Endothelial cell of umbilical vein (primary cell): ENCODE results near the gene CCSER2. TPM values are rescaled to one million over a fixed set of nuclear protein-coding genes. Genes with fewer than 3 reads are reported as not detected.

Experiments
- BruUV-seq: library from RNA; stranded (reverse); fragments of 400-500 nt; replicated peaks from 2 replicates; lab custom pipeline; 2021; lab: Mats Ljungman, UMichigan
- CTCF ChIA-PET: fragments of 300-600, 350-600 bp; sonication (Branson Sonifier 250); formaldehyde crosslinking; loops from one replicate; lab custom pipeline; 2021; ENCODE audit warnings: antibody characterized with exemption, inconsistent platforms; lab: Charles Lee
- POLR2A ChIA-PET: fragments of 300-600, 350-600 bp; sonication (Branson Sonifier 250); formaldehyde crosslinking; loops from one replicate; lab custom pipeline; 2021; ENCODE audit warnings: antibody characterized with exemption, inconsistent platforms; lab: Charles Lee
- DNase-seq: peaks from one replicate; pipeline ENCODE4 v3.0.0-alpha.2; 2011; ENCODE audit warnings: low read depth, low spot score
- FAIRE-seq: peaks from 2 replicates; lab custom pipeline; 2011; peaks lifted over from hg19 to GRCh38; lab: Jason Lieb, UNC
- H2AFZ ChIP-seq: 2 replicates; pipeline ENCODE4 v1.6.0; 2012; ENCODE audit warnings: low read depth, low read length, control low read depth, inconsistent platforms
- H3K27ac ChIP-seq: 2 replicates; pipeline ENCODE4 v1.5.1; 2011; ENCODE audit warnings: low read depth, mild to moderate bottlenecking, control low read depth, low read length, moderate library complexity; ENCODE audit not compliant: insufficient read depth
- H3K27me3 ChIP-seq, 2 experiments: 2 replicates each; pipeline versions ENCODE4 v1.6.0 to v1.6.1; 2011; ENCODE audit warnings: low read length in 2 of 2, mixed read lengths in 1 of 2; ENCODE audit not compliant: control insufficient read depth in 2 of 2, insufficient read depth in 2 of 2
- H3K36me3 ChIP-seq, 2 experiments: 2 replicates in 1 of 2; 3 replicates in 1 of 2; pipeline ENCODE4 v1.5.1; 2011; ENCODE audit warnings: low read length in 2 of 2, mild to moderate bottlenecking in 1 of 2, moderate library complexity in 1 of 2; ENCODE audit not compliant: control insufficient read depth in 2 of 2, insufficient read depth in 2 of 2; ENCODE audit errors: extremely low read depth in 1 of 2
- H3K4me1 ChIP-seq: 3 replicates; pipeline ENCODE4 v1.5.1; 2011; ENCODE audit warnings: mild to moderate bottlenecking, low read length; ENCODE audit not compliant: control insufficient read depth, insufficient read depth; ENCODE audit errors: extremely low read depth
- H3K4me2 ChIP-seq: 2 replicates; pipeline ENCODE4 v1.6.1; 2011; ENCODE audit warnings: low read length, control low read depth, mixed read lengths; ENCODE audit not compliant: insufficient read depth
- H3K4me3 ChIP-seq, 3 experiments: fragments of 200-600 bp in 1 of 3; sonication (generic), shearing (Covaris generic) in 1 of 3; replicated peaks in 1 of 3; 2 replicates each; pipeline ENCODE4 v1.5.1; 2011 to 2016; ENCODE audit warnings: control low read depth in 3 of 3, low read length in 3 of 3, mild to moderate bottlenecking in 2 of 3, inconsistent platforms in 1 of 3, low read depth in 1 of 3, moderate library complexity in 1 of 3; ENCODE audit not compliant: insufficient read depth in 1 of 3
- H3K79me2 ChIP-seq: 2 replicates; pipeline ENCODE4 v1.6.0; 2012; ENCODE audit warnings: low read length, inconsistent platforms; ENCODE audit not compliant: control insufficient read depth, insufficient read depth
- H3K9ac ChIP-seq: replicated peaks from 2 replicates; pipeline ENCODE3; 2011; ENCODE audit warnings: low read length, control low read depth; ENCODE audit not compliant: insufficient read depth; ENCODE audit errors: extremely low read depth
- H3K9me1 ChIP-seq: replicated peaks from 3 replicates; pipeline ENCODE4 v1.6.0; 2011; ENCODE audit warnings: mild to moderate bottlenecking, low read length; ENCODE audit not compliant: control insufficient read depth, insufficient read depth; ENCODE audit errors: extremely low read depth
- H3K9me3 ChIP-seq: replicated peaks from 2 replicates; pipeline ENCODE4 v1.5.1; 2012; ENCODE audit warnings: low read length, inconsistent platforms; ENCODE audit not compliant: control insufficient read depth, insufficient read depth
- H4K20me1 ChIP-seq: replicated peaks from 2 replicates; pipeline ENCODE3; 2011; ENCODE audit warnings: mild to moderate bottlenecking, low read length; ENCODE audit not compliant: control insufficient read depth, insufficient read depth; ENCODE audit errors: extremely low read depth
- CTCF ChIP-seq, 2 donors: IDR thresholded peaks; 1 replicate in 1 of 2; 2 replicates in 1 of 2; pipeline ENCODE4 v1.5.1; 2011; ENCODE audit warnings: low read length in 2 of 2, mild to moderate bottlenecking in 2 of 2, moderate library complexity in 2 of 2, control low read depth in 1 of 2, inconsistent platforms in 1 of 2, low read depth in 1 of 2; ENCODE audit not compliant: insufficient read depth in 1 of 2; ENCODE audit errors: extremely low read depth in 1 of 2
- EZH2 ChIP-seq: IDR thresholded peaks from 2 replicates; pipeline ENCODE4 v1.6.1; 2012; ENCODE audit warnings: borderline replicate concordance, low read depth, mild to moderate bottlenecking, moderate library complexity, low read length, inconsistent platforms; ENCODE audit not compliant: severe bottlenecking
- FOS ChIP-seq: IDR thresholded peaks from 2 replicates; pipeline ENCODE4 v1.6.1; 2011; ENCODE audit warnings: mild to moderate bottlenecking, low read length, moderate library complexity, borderline replicate concordance; ENCODE audit not compliant: insufficient read depth
- GATA2 ChIP-seq: IDR thresholded peaks from 2 replicates; pipeline ENCODE4 v1.7.0; 2011; ENCODE audit warnings: low read depth, mild to moderate bottlenecking, moderate library complexity, mixed read lengths, low read length; ENCODE audit not compliant: insufficient read length, insufficient read depth
- JUN ChIP-seq: IDR thresholded peaks from 2 replicates; pipeline ENCODE4 v1.6.1; 2011; ENCODE audit warnings: borderline replicate concordance, low read depth; ENCODE audit not compliant: insufficient read length, insufficient read depth
- MAX ChIP-seq: IDR thresholded peaks from 2 replicates; pipeline ENCODE4 v1.6.1; 2011; ENCODE audit not compliant: insufficient read depth, insufficient read length
- MYC ChIP-seq: IDR thresholded peaks from one replicate; pipeline ENCODE4 v1.6.1; 2011; ENCODE audit warnings: mild to moderate bottlenecking, low read depth, low read length
- POLR2A ChIP-seq: IDR thresholded peaks from 2 replicates; pipeline ENCODE4 v1.6.1; 2012; ENCODE audit warnings: low read depth, mild to moderate bottlenecking, control low read depth, low read length
- POLR2AphosphoS5 ChIP-seq: IDR thresholded peaks from 2 replicates; pipeline ENCODE4 v1.6.1; 2012; ENCODE audit warnings: low read depth, mild to moderate bottlenecking, control low read depth, low read length, moderate library complexity; ENCODE audit not compliant: insufficient read depth
- dilution Hi-C: fragments of 300-500 bp; cut with MboI; formaldehyde crosslinking; loops from one replicate; pipeline ENCODE4 v1.15.0; 2019; ENCODE audit warnings: low sequenced_read_pairs; ENCODE audit not compliant: extremely low pct_ligation_motif_present
- intact Hi-C: fragments of 100-400 bp; cut with micrococcal nuclease; formaldehyde crosslinking; loops from one replicate; pipeline ENCODE4 v1.10.0; 2022
- polyA plus RNA-seq, 4 experiments: library from polyadenylated mRNA; depleted of rRNA in 3 of 4; stranded (reverse) in 3 of 4; unstranded in 1 of 4; fragments of >200 nt; gene quantifications; 2 replicates each; pipeline versions ENCODE4 v1.2.1 to v1.2.3, GENCODE V29; 2011 to 2012; ENCODE audit warnings: missing spikeins in 1 of 4
- total RNA-seq: library from RNA; stranded (reverse); gene quantifications from 2 replicates; pipeline ENCODE4 v1.2.3, GENCODE V29; 2021

Gene CCSER2
- total and polyA plus RNA-seq, 2 donors (not counting 3 experiments of a cell fraction or from before 2014, with no cell fraction given) = 14.5 to 49.3 TPM

- Histone ChIP-seq H3K9ac (no peak overlapping the region), H3K27ac (no peak overlapping the region), H3K4me3 (no peak overlapping the region), H3K27me3 (peaks cover 0 to 2% of the 10 kb centered on the region in 2 experiments), H3K4me2 (no peak overlapping the region), H3K36me3 (no peaks in the 10 kb centered on the region), H2AFZ (no peak overlapping the region), H3K9me1 (no peaks in the 10 kb centered on the region), H4K20me1 (no peaks in the 10 kb centered on the region), H3K79me2 (no peaks in the 10 kb centered on the region), H3K4me1 (peaks cover 13% of the 10 kb centered on the region), H3K9me3 (no peaks in the 10 kb centered on the region)
- POLR2A ChIA-PET = no interaction called here
- dilution Hi-C loops (no loop called here), intact Hi-C loops (loop anchor here (2.0 kb wide), 1 partner anchor 390 kb away; no protein-coding TSS in a partner anchor)
- TF ChIP-seq JUN (no peak), POLR2A (no peak), FOS (no peak), MYC (no peak), GATA2 (no peak), CTCF (IDR thresholded peaks at IDR 0.05; ENCODE audit: extremely low read depth in 1 of 2, insufficient read depth in 1 of 2, low read depth in 1 of 2, low read length in 2 of 2) (no peak), MAX (no peak), EZH2 (no peak), POLR2AphosphoS5 (no peak)
- BruUV-seq = no TSS peak
- FAIRE-seq (no peak), DNase-seq (no peak)
- CTCF ChIA-PET = interaction anchor here (1.0 to 9.7 kb wide), 11 partner anchors 29 to 1864 kb away, joined by 3 to 510 read pairs (median 10); partner anchors contain the start of gene CCSER2
Measured at GRCh38 chr10:84539216-84539615, 210.8 kb downstream of the CCSER2 start.
